Tibial artery (tissue), 4 donors: Measurements from ENCODE around the gene DPEP1.

Source experiments
- DNase-seq, 2 donors: peaks; one replicate each; pipeline ENCODE4 v3.0.0-alpha.2; 2019
- H3K27ac ChIP-seq, 2 donors: fragments of 200-600 bp; sonication (generic) in 1 of 2; 1 replicate in 1 of 2; 2 replicates in 1 of 2; pipeline ENCODE4 v1.5.1; 2018 to 2019; ENCODE audit warnings: mild to moderate bottlenecking in 1 of 2
- H3K27me3 ChIP-seq, 2 donors: fragments of 200-600 bp; sonication (generic) in 1 of 2; one replicate each; pipeline versions ENCODE4 v1.5.1 to v1.6.0; 2016 to 2019
- H3K36me3 ChIP-seq, 3 donors: fragments of 200-600 bp; sonication (generic) in 2 of 3; one replicate each; pipeline ENCODE4 v1.5.1; 2016 to 2019; ENCODE audit warnings: mild to moderate bottlenecking in 2 of 3
- H3K4me1 ChIP-seq, 4 donors: fragments of 200-600 bp; sonication (generic) in 2 of 4; 1 replicate in 3 of 4; 2 replicates in 1 of 4; pipeline ENCODE4 v1.5.1; 2016 to 2019
- H3K4me3 ChIP-seq, 2 donors: fragments of 200-600 bp; sonication (generic) in 1 of 2; 1 replicate in 1 of 2; 2 replicates in 1 of 2; pipeline ENCODE4 v1.5.1; 2018 to 2019; ENCODE audit warnings: mild to moderate bottlenecking in 2 of 2
- H3K9me3 ChIP-seq, 3 donors: fragments of 200-600 bp; sonication (generic) in 1 of 3; one replicate each; pipeline ENCODE4 v1.5.1; 2016 to 2019
- intact Hi-C: fragments of 100-400 bp; cut with DNase I; formaldehyde crosslinking; loops from one replicate; pipeline ENCODE4 v1.15.0; 2023; ENCODE audit warnings: low total_unique reads
- TF ChIP-seq, protein P1 (sequence below), 2 experiments: fragments of 200-600 bp in 1 of 2; fragments of 450-650 bp in 1 of 2; IDR thresholded peaks; one replicate each; pipeline ENCODE4 v1.5.1; 2017 to 2019; ENCODE audit warnings: antibody characterized with exemption in 2 of 2, mild to moderate bottlenecking in 1 of 2, moderate library complexity in 1 of 2

The DPEP1 gene

DNA sequence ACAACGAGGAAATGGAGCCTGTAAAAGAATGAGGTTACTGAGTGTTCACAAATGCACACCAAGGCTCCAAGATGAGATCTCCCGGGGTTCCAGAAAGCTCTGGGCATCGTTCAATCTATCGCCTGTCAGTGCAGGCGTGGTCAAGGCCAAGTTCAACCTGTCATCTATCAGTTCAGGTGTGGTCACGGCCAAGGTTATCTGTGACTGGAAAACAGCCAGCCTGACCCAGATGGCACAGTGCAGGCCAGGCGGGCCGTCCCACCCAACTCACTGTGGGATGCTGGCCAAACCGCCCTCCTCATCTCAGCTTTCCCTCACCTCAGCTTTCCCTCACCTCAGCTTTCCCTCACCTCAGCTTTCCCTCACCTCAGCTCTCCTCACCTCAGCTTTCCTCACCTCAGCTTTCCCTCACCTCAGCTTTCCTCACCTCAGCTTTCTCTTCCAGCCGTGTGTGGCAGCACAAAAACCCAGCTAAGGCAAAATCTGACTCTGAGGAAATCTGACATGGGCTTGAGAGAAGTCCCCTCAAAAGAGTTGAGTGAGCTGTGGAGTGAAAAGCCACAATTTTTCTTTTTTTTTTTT is 41.7 kb downstream of the DPEP1 start:
- Histone ChIP-seq H3K4me3 (no peak overlapping the region), H3K27me3 (no peaks in the 10 kb centered on the region), H3K9me3 (no peaks in the 10 kb centered on the region), H3K27ac (no peak overlapping the region), H3K36me3 (peaks cover 0 to 31% (median 15%) of the 10 kb centered on the region in 3 donors), H3K4me1 (peaks cover 0 to 25% (median 20%) of the 10 kb centered on the region in 4 donors)
- intact Hi-C loops: no loop called here
- TF ChIP-seq, protein P1, sequence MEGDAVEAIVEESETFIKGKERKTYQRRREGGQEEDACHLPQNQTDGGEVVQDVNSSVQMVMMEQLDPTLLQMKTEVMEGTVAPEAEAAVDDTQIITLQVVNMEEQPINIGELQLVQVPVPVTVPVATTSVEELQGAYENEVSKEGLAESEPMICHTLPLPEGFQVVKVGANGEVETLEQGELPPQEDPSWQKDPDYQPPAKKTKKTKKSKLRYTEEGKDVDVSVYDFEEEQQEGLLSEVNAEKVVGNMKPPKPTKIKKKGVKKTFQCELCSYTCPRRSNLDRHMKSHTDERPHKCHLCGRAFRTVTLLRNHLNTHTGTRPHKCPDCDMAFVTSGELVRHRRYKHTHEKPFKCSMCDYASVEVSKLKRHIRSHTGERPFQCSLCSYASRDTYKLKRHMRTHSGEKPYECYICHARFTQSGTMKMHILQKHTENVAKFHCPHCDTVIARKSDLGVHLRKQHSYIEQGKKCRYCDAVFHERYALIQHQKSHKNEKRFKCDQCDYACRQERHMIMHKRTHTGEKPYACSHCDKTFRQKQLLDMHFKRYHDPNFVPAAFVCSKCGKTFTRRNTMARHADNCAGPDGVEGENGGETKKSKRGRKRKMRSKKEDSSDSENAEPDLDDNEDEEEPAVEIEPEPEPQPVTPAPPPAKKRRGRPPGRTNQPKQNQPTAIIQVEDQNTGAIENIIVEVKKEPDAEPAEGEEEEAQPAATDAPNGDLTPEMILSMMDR (IDR thresholded peaks at IDR 0.05): no peak
- no peak for DNase-seq

DNA sequence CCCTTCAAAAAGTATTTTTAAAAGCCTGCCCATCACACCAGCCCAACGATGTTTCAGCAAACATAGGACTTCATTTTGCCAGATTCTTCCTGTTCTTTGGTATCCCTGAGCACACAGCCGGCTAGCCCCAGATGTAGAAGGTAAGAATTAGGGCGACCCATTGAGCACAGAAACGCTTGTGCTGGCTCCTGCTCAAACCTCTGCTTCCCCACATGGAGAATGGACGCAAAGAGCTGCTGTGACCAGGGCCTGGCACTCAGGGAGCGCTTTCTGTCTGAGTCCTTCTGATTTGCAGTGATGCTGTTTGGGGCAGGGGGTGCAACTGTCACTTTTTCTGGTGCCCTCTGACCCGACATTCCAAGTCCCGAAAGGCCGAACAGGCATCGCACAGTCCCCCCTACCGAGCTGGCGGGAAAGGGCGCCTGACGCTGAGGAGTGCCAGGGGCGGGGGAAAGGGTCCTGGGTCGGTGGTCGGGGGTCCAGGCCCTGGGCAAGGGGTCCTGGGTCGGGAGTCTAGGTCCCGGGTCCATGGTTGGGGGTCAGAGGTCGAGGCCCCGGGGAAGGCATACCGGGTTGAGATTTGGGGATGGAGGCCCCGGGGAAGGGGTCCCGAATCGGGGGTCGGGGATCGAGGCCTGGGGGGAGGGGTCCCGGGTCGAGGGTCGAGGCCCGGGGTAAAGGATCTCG is 43.1 kb downstream of the DPEP1 start:
- Histone ChIP-seq H3K9me3 (no peaks in the 10 kb centered on the region), H3K36me3 (peaks cover 0 to 31% (median 7%) of the 10 kb centered on the region in 3 donors), H3K27me3 (no peaks in the 10 kb centered on the region), H3K4me1 (peaks cover 0 to 25% (median 20%) of the 10 kb centered on the region in 4 donors), H3K27ac (peak overlapping the region; percentile 82), H3K4me3 (peak overlapping the region; percentile 78 to 89)
- DNase-seq: no peak
- TF ChIP-seq, protein P1 (IDR thresholded peaks at IDR 0.05): no peak
- intact Hi-C loops: no loop called here

DNA sequence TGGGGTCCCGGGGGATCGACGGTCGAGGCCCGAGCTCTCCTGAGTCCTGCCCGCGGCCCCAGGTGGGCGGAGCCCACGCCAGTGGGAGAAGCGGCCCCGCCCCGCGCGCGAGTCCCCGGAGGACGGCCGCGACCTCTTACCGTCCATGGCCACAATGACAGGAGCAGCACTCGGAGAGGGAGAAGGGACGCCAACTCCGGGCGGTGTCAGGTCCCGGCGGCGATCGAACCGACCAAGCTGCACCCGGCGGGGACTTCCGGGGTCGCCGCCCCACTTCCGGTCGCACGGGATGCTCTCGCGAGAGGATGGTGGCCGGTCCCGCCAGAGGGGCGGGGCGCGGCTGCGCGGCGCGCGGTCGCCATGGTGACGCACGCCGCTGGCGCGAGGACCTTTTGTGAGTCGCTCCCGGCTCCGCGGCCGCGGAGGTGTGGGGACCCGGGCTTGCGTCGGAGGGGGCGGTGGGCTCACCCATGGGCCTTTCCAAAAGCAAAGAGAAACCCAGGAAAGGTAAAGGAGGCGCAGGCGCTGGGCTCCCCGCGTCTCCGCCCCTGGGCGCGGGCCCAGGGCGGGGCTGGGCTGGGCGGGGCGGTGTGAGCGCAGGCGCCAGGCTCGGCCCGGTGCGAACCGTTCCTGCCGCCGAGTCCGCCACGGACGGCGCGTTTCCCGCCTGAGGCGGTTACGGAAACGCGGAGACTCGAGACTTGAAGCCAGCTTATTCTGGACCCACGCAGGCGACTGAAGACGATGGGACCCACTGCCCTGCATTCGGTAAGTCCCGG is 44.2 kb downstream of the DPEP1 start, which contains the start of the genes CHMP1A and SPATA33:
CHMP1A (minus strand) TSS at position 267 of the 779 bp plus-strand sequence; CDS start at position 147, 120 bp downstream.
SPATA33 (plus strand) TSS at position 395 of the 779 bp plus-strand sequence; CDS start at position 471, 76 bp downstream.
- peak; percentile 76 to 94 for DNase-seq
- intact Hi-C loops: no loop called here
- H3K27me3 ChIP-seq: no peaks in the 10 kb centered on the region
- H3K4me3 ChIP-seq: peak within 1 kb of the TSS; percentile 78 to 89
- no peaks in the 10 kb centered on the region for H3K9me3 ChIP-seq
- TF ChIP-seq, protein P1 (IDR thresholded peaks at IDR 0.05): no peak
- peak within 1 kb of the TSS; percentile 82 for H3K27ac ChIP-seq
- peaks cover 0 to 30% (median 4%) of the 10 kb centered on the region in 3 donors for H3K36me3 ChIP-seq
- H3K4me1 ChIP-seq: peaks cover 0 to 25% (median 20%) of the 10 kb centered on the region in 4 donors

DNA sequence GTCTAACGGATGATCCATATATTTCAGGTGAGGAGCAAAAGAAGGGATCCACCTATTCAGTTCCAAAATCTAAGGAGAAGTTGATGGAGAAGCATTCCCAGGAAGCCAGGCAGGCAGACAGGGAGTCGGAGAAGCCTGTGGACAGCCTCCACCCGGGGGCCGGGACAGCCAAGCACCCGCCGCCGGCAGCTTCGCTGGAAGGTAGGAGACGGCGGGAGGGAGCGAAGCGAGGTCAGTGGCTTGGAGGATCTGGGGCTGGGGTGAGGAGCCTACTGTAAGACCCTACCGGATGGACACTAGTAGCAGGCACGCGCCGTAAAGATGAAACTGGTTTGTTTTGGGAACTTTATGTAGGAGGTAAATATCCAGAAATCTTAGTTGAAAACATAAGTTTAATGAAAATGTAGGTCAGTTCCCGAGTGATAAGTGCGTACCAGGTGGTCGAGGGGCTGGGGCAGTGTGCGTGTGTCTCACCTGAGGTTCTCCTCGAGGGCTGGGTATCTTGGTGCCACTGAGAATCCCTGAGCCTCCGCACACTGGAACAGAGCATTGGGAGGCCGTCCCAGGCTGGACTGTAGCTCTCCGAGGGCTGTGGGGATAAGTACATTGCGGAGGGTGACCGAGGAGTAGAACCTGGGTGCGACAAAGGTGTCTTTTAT is 44.9 kb downstream of the DPEP1 start:
- H3K27me3 ChIP-seq: no peaks in the 10 kb centered on the region
- peak overlapping the region; percentile 78 to 89 for H3K4me3 ChIP-seq
- intact Hi-C loops: no loop called here
- peaks cover 0 to 25% (median 20%) of the 10 kb centered on the region in 4 donors for H3K4me1 ChIP-seq
- peak overlapping the region; percentile 82 for H3K27ac ChIP-seq
- DNase-seq: no peak
- TF ChIP-seq, protein P1 (IDR thresholded peaks at IDR 0.05): no peak
- no peaks in the 10 kb centered on the region for H3K9me3 ChIP-seq
- H3K36me3 ChIP-seq: peaks cover 2 to 33% (median 4%) of the 10 kb centered on the region in 3 donors

DNA sequence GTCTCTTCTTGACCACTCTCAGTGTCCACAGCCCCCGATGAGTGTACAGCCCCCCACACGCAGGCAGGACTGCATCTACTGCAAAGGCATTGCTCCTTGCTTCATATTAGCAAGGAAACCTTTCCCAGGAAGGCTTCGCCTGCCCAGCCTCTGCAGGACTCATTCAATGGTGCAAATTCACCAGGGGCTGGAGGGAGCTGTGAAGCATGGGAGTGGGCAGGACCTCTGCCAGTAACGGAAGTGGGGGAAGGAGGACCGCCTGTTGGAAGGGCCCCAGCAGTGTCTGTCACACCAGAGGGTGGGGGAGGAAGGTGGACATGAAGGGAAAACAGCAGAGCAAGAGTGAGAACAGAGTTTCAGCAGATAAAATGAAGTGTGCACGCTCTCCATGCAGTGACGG is 46.7 kb downstream of the DPEP1 start:
- Histone ChIP-seq H3K27me3 (no peaks in the 10 kb centered on the region), H3K9me3 (no peaks in the 10 kb centered on the region), H3K27ac (no peak overlapping the region), H3K36me3 (peaks cover 4 to 49% (median 5%) of the 10 kb centered on the region in 3 donors), H3K4me3 (no peak overlapping the region), H3K4me1 (peaks cover 0 to 25% (median 20%) of the 10 kb centered on the region in 4 donors)
- intact Hi-C loops: no loop called here
- DNase-seq: no peak
- TF ChIP-seq, protein P1 (IDR thresholded peaks at IDR 0.05): no peak
